ENCODE results near the gene FRRS1. TPM values are rescaled to one million over a fixed set of nuclear protein-coding genes. Genes with fewer than 3 reads are reported as not detected.
A peak's percentile ranks its signal among the peaks of the same experiment; 100 is the strongest.
"Not testable (repeated sequence)": the region's sequence is repeated elsewhere in the genome, so short reads cannot be mapped to it uniquely, and the experiment has no call there.

The FRRS1 gene, protein sequence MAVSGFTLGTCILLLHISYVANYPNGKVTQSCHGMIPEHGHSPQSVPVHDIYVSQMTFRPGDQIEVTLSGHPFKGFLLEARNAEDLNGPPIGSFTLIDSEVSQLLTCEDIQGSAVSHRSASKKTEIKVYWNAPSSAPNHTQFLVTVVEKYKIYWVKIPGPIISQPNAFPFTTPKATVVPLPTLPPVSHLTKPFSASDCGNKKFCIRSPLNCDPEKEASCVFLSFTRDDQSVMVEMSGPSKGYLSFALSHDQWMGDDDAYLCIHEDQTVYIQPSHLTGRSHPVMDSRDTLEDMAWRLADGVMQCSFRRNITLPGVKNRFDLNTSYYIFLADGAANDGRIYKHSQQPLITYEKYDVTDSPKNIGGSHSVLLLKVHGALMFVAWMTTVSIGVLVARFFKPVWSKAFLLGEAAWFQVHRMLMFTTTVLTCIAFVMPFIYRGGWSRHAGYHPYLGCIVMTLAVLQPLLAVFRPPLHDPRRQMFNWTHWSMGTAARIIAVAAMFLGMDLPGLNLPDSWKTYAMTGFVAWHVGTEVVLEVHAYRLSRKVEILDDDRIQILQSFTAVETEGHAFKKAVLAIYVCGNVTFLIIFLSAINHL
- polyA plus RNA-seq (ENCODE audit: insufficient read length) = 10.7 TPM
- long read RNA-seq, donor 1, partial matches to known transcripts = 0 of 1 reads
- long read RNA-seq, donor 1, other reads (novel, unspliced or antisense) = 0 of 1 reads
- long read RNA-seq, donor 2 = 0 reads
- long read RNA-seq, donor 3 = 0 reads
- long read RNA-seq, donor 4 = 0 reads
- long read RNA-seq, donor 5, partial matches to known transcripts = 0 of 1 reads
- long read RNA-seq, donor 5, other reads (novel, unspliced or antisense) = 0 of 1 reads
- long read RNA-seq, donor 6 = 0 reads
- long read RNA-seq, donor 7 = 0 reads
- long read RNA-seq, donor 8 = 0 reads

GRCh38 chr1:99766378-99766800, at the start of gene FRRS1:
Gene FRRS1, minus strand, starts transcription at chr1:99766635. Its CDS starts 17,867 bp downstream, at chr1:99748768.
- DNase-seq = peak; percentile 84

DNA sequence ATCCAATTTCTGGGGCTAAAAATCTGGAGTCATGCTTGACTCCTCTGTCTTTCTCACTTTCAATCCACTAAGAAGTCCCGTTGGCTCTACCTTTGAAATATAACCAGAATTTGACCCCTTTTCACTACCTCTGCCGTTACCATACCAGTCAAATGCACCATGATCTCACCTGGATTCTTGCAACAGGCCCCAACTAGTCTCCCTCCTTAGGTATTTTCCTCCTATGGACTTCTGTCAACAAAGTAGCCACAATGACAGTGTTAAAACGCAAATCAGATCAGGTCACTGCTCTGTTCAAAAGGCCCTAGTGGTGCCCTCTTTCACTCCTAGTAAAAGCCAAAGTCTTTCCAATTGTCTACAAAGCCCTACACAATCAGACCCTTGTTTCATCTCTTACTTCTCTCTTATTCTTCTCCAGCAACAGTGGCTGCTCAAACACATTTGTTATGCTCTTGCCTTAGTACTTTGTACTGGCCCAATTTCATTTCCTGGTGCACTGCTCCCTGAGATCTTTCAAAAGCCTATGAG, 48.0 kb upstream of the FRRS1 start:
- DNase-seq = no peak

DNA sequence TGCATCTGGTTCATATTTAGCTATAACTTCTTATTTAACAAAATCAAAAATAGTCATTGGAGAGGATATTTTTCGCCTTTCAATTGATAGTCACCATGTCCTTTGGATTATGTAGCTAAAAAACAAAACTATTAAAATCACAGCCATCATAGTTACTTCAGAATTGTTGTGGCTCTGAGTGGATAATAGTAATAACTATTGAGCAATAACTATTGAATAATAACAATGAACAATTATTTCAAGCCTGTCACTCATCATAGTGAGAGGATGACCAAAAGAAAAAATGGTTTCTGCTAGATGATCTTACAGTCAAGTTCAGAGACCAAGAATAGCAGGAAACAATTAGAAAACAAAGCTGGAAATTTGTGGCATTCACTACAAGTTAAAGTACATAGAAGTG, 45.3 kb upstream of the FRRS1 start:
- no peak for DNase-seq

GRCh38 chr1:99811075-99811474, 44.6 kb upstream of the FRRS1 start:
- no peak for DNase-seq

GRCh38 chr1:99808391-99809115, 42.1 kb upstream of the FRRS1 start:
- DNase-seq = peak; percentile 90

- no peak for DNase-seq
These were observed 40.4 kb upstream of the FRRS1 start for GRCh38 chr1:99806882-99807281.

DNA sequence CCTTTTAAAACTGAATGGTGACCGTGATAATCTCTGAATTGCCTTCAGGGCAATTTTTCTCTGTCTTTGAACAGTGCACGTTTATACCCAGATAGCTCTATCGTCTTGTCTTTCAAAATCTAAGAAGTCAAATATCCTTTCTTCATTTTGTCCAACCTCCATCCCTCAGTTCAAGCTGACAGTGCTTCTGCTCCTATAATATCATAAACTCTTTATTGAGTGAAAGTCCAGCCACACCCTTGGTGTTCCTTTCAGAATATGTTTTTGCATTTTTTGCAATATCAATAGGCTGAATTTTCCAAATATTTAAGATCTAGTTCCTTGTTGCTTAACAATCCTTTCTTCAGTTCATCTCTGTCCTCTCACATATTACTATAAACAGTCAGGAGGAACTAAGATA, 35.1 kb upstream of the FRRS1 start:
- DNase-seq = no peak

DNA sequence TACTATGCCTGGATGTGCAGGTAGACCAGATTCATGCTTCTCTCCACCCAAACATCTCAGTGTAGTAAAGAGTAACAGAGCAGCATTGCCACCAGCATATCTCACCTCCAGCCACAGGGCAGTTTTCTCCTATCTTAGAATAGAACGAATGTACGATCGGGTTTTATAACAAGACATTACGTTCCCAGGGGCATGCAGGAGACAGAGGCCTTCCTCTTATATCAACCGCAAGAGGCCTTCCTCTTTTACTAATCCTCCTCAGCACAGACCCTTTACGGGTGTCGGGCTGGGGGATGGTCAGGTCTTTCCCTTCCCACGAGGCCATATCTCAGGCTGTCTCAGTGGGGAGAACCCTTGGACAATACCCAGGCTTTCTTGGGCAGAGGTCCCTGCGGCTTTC, 27.4 kb upstream of the FRRS1 start:
- DNase-seq = not testable (repeated sequence)

DNA sequence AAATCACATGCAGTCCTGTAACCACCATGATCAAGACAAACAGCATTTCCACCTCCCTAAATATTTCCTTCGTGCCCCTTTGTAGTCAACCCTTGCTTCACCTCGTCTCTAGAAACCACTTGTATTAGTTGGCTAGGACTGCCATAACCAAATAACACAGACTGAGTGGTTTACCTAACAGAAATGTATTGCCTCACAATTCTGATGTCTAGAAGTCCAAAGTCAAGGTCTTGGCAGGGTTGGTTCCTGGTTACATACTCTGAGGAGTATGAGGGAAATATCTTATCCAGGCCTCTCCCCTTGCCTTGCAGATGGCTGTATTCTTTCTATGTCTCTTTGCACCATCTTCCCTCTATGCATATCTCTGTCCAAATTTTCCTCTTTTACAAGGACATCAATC, 23.3 kb upstream of the FRRS1 start:
- DNase-seq = no peak

GRCh38 chr1:99788896-99789295, 22.5 kb upstream of the FRRS1 start:
- DNase-seq = no peak

- no peak for DNase-seq
These were observed 20.5 kb upstream of the FRRS1 start for GRCh38 chr1:99786751-99787501.

DNA sequence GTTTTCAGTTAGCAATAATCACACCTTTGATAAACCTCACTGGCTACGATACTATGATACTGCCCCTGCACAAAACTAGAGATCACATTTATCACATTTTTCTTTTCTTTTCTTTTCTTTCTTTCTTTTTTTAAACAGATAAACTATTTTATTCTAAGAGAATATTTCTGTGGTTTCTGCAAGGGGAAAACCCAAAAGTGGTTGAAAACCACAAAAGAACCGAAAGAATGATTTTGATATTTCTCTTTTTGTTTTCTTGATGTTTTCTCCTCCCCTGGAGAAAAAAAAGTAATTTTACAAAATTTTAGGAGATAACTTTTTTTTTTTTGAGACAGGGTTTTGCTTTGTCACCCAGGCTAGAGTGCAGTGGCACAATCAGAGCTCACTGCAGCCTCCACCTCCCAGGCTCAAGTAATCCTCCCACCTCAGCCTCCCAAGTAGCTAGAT, 18.4 kb upstream of the FRRS1 start:
- DNase-seq = no peak

GRCh38 chr1:99784143-99784542, 17.7 kb upstream of the FRRS1 start:
- DNase-seq = no peak

DNA sequence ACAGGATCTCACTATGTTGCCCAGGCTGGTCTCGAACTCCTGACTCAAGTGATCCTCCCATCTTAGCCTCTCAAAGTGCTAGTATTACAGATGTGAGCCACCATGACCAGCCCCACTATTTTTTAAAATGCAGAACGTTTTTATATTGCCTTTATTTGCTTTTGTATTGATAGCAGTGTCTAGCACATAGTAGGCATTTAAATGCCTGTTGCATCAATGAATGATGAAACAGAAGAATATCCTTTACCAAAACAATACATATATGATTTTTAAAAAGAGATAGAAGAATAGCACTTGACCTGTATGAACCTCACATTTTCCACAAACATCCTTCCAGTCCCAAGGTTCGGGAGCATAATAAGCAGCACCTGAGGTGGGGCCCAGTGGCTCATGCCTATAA, 16.5 kb upstream of the FRRS1 start:
- no peak for DNase-seq

- DNase-seq = no peak
These were observed 16.0 kb upstream of the FRRS1 start for GRCh38 chr1:99782397-99782796.

DNA sequence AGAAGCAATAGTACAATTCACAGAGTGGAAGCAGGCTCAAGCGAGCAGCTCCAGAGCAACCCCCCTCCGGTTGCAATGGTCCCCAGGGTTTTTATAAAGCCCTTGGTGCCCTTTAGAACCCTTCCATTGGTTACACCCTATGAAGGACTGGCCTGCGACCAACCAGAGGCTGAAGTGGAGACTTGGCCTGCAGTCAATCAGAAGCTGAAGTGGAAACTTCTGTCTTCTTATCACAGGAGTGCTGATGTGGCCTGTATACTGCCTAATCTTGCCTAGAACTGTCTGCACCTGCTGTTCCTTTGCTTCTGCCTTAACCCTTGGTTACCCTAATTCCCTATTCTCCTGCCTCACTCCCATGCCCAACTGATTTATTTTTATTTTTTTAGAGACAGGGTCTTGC, 15.4 kb upstream of the FRRS1 start:
- no peak for DNase-seq

DNA sequence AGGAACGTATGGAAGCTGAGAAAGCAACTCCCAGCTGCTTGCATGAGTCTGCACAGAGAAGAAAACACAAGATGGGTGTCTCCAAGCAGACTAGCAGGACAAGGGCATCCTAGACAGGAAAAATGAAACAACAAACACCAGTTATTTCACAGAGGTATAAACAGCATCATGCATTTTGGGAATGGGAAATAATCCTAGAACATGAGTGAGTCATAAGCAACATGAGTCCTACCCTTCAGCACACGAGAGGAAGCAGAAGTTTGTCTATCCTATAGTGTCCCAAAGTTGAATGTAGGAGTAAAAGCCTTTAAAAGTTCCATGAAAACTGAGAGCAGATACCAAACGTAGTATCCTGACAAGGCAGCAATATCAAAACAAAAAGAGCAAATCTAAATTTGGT, 11.3 kb upstream of the FRRS1 start:
- no peak for DNase-seq

DNA sequence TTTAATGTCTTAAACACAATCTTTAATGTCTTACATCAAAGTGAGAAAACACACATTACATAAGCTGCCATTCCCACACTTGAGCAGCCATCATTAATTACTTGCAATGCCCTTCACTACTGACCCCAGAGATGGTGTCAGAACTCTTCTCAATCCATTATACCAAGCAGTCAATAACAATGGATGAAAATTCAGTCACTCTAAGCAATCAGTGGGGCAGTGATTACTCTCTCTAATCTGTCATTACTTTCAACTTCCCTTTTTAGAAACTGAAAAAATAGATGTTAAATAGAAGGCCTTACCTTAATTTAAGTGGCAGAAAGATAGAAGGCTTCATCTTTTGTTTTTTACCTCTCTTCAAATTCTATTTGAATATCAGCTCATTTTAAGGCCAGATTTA, 9.7 kb upstream of the FRRS1 start:
- no peak for DNase-seq

DNA sequence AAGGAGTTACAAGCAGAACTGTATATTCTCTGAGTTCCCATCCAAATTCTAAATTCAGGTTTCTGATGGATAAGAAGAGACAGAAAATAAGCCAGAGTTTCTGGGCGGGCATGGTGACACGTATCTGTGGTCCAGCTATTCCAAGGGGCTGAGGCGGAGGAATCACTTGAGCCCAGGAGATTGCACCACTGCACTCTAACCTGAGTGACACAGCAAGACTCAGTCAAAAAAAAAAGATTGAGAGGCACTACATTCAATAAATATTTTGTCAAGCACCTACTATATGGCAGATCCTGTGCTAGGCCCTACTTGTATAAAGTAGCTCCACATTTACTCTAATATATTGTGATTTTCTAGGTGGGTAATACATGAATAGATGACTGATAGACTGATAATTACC, 6.4 kb upstream of the FRRS1 start:
- DNase-seq = no peak

- no peak for DNase-seq
These were observed 5.1 kb upstream of the FRRS1 start for GRCh38 chr1:99771513-99771918.

- no peak for DNase-seq
These were observed 2.2 kb upstream of the FRRS1 start for GRCh38 chr1:99768524-99769245.

Measured in left kidney (tissue), 8 donors.